GM20000 (cell line): ENCODE data around the gene PTPN1.

Experiments used
- DNase-seq: peaks from one replicate; pipeline ENCODE4 v3.0.0; 2012; ENCODE audit warnings: low spot score
- CTCF ChIP-seq: IDR thresholded peaks from 2 replicates; pipeline ENCODE4 v1.5.1; 2012; ENCODE audit warnings: mild to moderate bottlenecking, control low read depth; ENCODE audit errors: extremely low read depth, missing control alignments

Gene PTPN1

DNA sequence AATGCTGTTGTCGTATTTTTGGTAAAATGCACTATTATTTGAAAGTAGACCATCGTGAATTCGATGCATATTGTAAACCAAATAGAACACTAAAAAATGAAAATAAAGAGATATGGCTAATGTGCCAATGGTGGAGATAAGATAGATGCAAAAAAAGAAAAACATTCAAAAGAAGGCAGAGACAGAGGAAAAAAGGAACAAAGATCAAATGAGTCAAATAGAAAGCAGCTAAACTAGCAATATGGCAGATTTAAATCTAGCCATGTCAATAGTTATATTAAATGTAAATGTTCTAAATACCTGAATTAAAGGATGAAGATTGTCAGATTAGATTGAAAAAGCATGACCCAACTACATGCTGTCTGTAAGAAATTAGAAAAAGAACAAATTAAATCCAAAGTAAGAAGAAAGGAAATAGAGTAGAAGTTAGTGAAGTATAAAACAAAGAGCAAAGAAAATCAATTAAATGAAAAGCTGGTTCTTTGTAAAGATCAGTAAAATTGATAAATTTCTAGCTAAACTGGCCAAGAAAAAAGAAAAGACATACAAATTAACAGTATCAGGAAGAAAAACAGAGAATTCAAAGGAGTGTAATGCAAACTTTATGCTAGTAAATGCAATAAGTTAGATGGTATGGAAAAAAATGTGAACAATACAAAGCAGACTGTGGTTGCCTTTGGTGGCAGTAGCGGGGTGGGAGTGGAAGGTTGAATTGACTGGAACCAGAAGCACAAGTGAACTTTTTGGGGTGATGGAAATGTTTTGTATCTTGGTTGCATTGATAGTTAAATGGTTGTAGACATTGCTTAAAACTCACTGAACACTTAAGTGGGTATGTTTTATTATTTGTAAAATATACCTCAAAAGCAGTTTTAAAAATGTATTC lies 44.8 kb downstream of the PTPN1 start:
- no peak for DNase-seq
- TF ChIP-seq CTCF: no peak

DNA sequence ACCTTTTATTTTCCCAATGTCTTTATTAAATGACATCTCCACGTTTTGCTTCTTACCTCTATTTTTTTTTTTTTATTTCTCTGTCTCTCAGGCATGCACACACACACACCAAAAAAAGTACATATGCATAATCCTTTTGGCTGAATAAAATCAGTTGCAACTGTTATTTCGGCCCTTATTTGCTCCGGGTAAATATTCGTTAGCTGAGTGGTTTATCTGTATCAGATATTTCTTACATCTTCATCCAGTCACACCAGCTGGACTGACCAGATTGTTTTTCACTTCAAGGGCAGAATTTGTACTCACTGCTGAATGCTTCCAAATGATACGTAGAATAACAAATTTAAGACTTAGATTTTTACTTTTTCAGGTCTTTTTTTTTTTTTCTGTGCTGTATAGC lies 45.5 kb downstream of the PTPN1 start:
- no peak for DNase-seq
- TF ChIP-seq CTCF: no peak

- no peak for DNase-seq
- no peak for TF ChIP-seq CTCF
These were observed 47.5 kb downstream of the PTPN1 start for GRCh38 chr20:50557549-50558134.

GRCh38 chr20:50558483-50558925 lies 48.3 kb downstream of the PTPN1 start:
- TF ChIP-seq CTCF: no peak
- DNase-seq: no peak

DNA sequence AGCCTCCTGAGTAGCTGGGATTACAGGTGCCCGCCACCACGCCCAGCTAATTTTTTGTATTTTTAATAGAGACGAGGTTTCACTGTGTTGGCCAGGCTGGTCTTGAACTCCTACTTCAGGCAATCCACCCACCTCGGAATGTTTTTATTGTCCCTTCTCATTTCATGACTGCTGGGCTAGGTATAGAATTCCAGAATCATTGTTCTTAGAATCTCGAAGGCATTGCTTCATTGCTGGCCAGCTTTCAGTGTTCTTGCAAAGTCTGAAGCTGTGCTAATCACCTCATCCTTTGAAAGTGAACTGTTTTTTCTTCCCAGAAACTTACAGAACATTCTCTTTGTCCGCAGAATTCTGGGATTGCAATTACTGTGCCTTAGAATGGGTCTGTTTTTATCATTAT lies 49.0 kb downstream of the PTPN1 start:
- no peak for DNase-seq
- TF ChIP-seq CTCF: no peak

- no peak for DNase-seq
- TF ChIP-seq CTCF: no peak
These were observed 49.9 kb downstream of the PTPN1 start for GRCh38 chr20:50559856-50560638.

DNA sequence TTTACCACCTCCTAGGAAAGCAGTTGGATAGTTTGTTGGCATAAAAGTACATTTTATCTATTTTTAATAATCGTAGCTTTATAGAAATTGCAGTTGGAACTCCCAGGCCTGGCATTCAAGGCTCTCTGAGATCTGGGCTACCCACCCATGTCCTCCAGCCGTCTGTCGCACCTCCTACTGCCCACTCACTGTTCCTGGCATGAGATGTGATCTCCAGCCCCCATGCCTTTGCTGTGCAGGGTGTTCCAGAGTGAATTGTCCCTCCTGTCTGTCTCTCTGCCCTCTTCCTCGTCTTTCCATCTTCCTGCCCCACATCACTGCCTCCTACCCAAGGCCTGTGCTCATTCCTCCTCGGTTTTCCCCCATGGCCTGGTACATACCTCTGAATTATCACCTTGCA lies 50.7 kb downstream of the PTPN1 start:
- no peak for TF ChIP-seq CTCF
- no peak for DNase-seq
